Caco-2 (cell line): ENCODE results near the gene SNX27. TPM values are rescaled to one million over a fixed set of nuclear protein-coding genes. Genes with fewer than 3 reads are reported as not detected.

Experiments
- BruUV-seq: library from RNA; stranded (reverse); fragments of 400-500 nt; replicated peaks from 2 replicates; lab custom pipeline; 2021; lab: Mats Ljungman, UMichigan
- CTCF ChIA-PET: fragments of 300-600 bp; sonication (Branson Sonifier 250); formaldehyde crosslinking; loops from one replicate; lab custom pipeline; 2022; ENCODE audit warnings: antibody characterized with exemption; lab: Charles Lee
- POLR2A ChIA-PET: fragments of 300-600 bp; sonication (Branson Sonifier 250); formaldehyde crosslinking; loops from one replicate; lab custom pipeline; 2022; ENCODE audit warnings: antibody characterized with exemption; lab: Charles Lee
- DNase-seq, 2 experiments: peaks; one replicate each; pipeline versions ENCODE4 v3.0.0 to v3.0.0-alpha.2; 2020 to 2022
- H3K27me3 ChIP-seq: replicated peaks from 2 replicates; pipeline ENCODE4 v1.6.0; 2011; ENCODE audit warnings: low read length; ENCODE audit not compliant: control insufficient read depth, insufficient read depth
- H3K36me3 ChIP-seq: 2 replicates; pipeline ENCODE4 v1.5.1; 2011; ENCODE audit warnings: low read length; ENCODE audit not compliant: control insufficient read depth, insufficient read depth
- H3K4me1 ChIP-seq: fragments of 250-450 bp; sonication (Bioruptor Pico); 2 replicates; pipeline ENCODE4 v1.5.1; 2020; ENCODE audit warnings: mild to moderate bottlenecking
- H3K4me3 ChIP-seq: 2 replicates; pipeline ENCODE4 v1.5.1; 2011; ENCODE audit warnings: low read depth, mild to moderate bottlenecking, control low read depth, low read length
- H3K9me3 ChIP-seq: fragments of 250-450 bp; sonication (Bioruptor Pico); 2 replicates; pipeline ENCODE4 v1.5.1; 2020; ENCODE audit warnings: mild to moderate bottlenecking, moderate library complexity
- H3K27ac Mint-ChIP-seq: one replicate; pipeline ENCODE4 v1.8.0; 2022; ENCODE audit warnings: mixed read lengths; ENCODE audit not compliant: unreplicated experiment
- H3K27me3 Mint-ChIP-seq: one replicate; pipeline ENCODE4 v1.8.0; 2022; ENCODE audit warnings: mixed read lengths; ENCODE audit not compliant: insufficient read depth, unreplicated experiment
- H3K36me3 Mint-ChIP-seq: one replicate; pipeline ENCODE4 v1.8.0; 2022; ENCODE audit warnings: mild to moderate bottlenecking, mixed read lengths; ENCODE audit not compliant: insufficient read depth, unreplicated experiment
- H3K4me1 Mint-ChIP-seq: one replicate; pipeline ENCODE4 v1.8.0; 2022; ENCODE audit warnings: low read depth, mixed read lengths; ENCODE audit not compliant: unreplicated experiment
- H3K4me3 Mint-ChIP-seq: one replicate; pipeline ENCODE4 v1.8.0; 2022; ENCODE audit warnings: mild to moderate bottlenecking, moderate library complexity, mixed read lengths; ENCODE audit not compliant: unreplicated experiment
- H3K9me3 Mint-ChIP-seq: one replicate; pipeline ENCODE4 v1.8.0; 2022; ENCODE audit warnings: mixed read lengths; ENCODE audit not compliant: unreplicated experiment
- CTCF ChIP-seq, 2 experiments: fragments of 200-600 bp in 1 of 2; IDR thresholded peaks; 1 replicate in 1 of 2; 2 replicates in 1 of 2; pipeline versions ENCODE4 v1.5.1 to v1.8.0; 2011 to 2022; ENCODE audit warnings: antibody characterized with exemption in 1 of 2, control low read depth in 1 of 2, inconsistent platforms in 1 of 2, low read depth in 1 of 2, low read length in 1 of 2, mild to moderate bottlenecking in 1 of 2, moderate library complexity in 1 of 2; ENCODE audit not compliant: insufficient read depth in 1 of 2, severe bottlenecking in 1 of 2, unreplicated experiment in 1 of 2
- intact Hi-C: fragments of 100-400 bp; cut with micrococcal nuclease; formaldehyde crosslinking; loops from one replicate; pipeline ENCODE4 v1.10.0; 2022; ENCODE audit not compliant: unreplicated experiment
- total RNA-seq: library from RNA; stranded (reverse); gene quantifications from 2 replicates; pipeline ENCODE4 v1.2.3, GENCODE V29; 2022

SNX27 gene
- total RNA-seq, 1 experiment from 2014 or later: 47.2 TPM

GRCh38 chr1:151684128-151684527 lies 72.3 kb downstream of the SNX27 start:
- TF ChIP-seq CTCF (IDR thresholded peaks at IDR 0.05; ENCODE audit: insufficient read depth in 1 of 2, low read depth in 1 of 2, low read length in 1 of 2, severe bottlenecking in 1 of 2, unreplicated experiment in 1 of 2): no peak
- DNase-seq: no peak
- Mint-ChIP-seq H3K4me1 (no peaks in the 10 kb centered on the region), H3K4me3 (no peak overlapping the region), H3K27ac (no peak overlapping the region), H3K9me3 (no peaks in the 10 kb centered on the region), H3K27me3 (no peaks in the 10 kb centered on the region), H3K36me3 (peaks cover 28% of the 10 kb centered on the region)
- intact Hi-C loops: loop anchor here (10.0 kb wide), 1 partner anchor 239 kb away; no protein-coding TSS in a partner anchor
- H3K27me3 ChIP-seq: no peaks in the 10 kb centered on the region
- no peaks in the 10 kb centered on the region for H3K9me3 ChIP-seq
- BruUV-seq: no TSS peak
- H3K4me1 ChIP-seq: no peaks in the 10 kb centered on the region
- H3K36me3 ChIP-seq: no peaks in the 10 kb centered on the region
- CTCF ChIA-PET: interaction anchor here (0.6 kb wide), 1 partner anchor 118 kb away, joined by 3 read pairs; no protein-coding TSS in a partner anchor
- H3K4me3 ChIP-seq: no peak overlapping the region
- POLR2A ChIA-PET: no interaction called here

- no peaks in the 10 kb centered on the region for H3K27me3 ChIP-seq
- no peak for DNase-seq
- Mint-ChIP-seq H3K4me1 (no peaks in the 10 kb centered on the region), H3K27me3 (no peaks in the 10 kb centered on the region), H3K27ac (no peak overlapping the region), H3K36me3 (peaks cover 18% of the 10 kb centered on the region), H3K9me3 (no peaks in the 10 kb centered on the region), H3K4me3 (no peak overlapping the region)
- no peak for TF ChIP-seq CTCF (IDR thresholded peaks at IDR 0.05; ENCODE audit: insufficient read depth in 1 of 2, low read depth in 1 of 2, low read length in 1 of 2, severe bottlenecking in 1 of 2, unreplicated experiment in 1 of 2)
- no peaks in the 10 kb centered on the region for H3K4me1 ChIP-seq
- H3K9me3 ChIP-seq: no peaks in the 10 kb centered on the region
- intact Hi-C loops: loop anchor here (10.0 kb wide), 1 partner anchor 242 kb away; no protein-coding TSS in a partner anchor
- no peaks in the 10 kb centered on the region for H3K36me3 ChIP-seq
- H3K4me3 ChIP-seq: no peak overlapping the region
- no TSS peak for BruUV-seq
- ChIA-PET POLR2A (no interaction called here), CTCF (no interaction called here)
These were observed 74.7 kb downstream of the SNX27 start for GRCh38 chr1:151686561-151686960.

GRCh38 chr1:151689494-151689893 lies 77.6 kb downstream of the SNX27 start:
- H3K4me3 Mint-ChIP-seq: no peak overlapping the region
- Histone ChIP-seq H3K27me3 (no peaks in the 10 kb centered on the region), H3K9me3 (no peaks in the 10 kb centered on the region), H3K4me3 (no peak overlapping the region), H3K4me1 (no peaks in the 10 kb centered on the region), H3K36me3 (no peaks in the 10 kb centered on the region)
- H3K27me3 Mint-ChIP-seq: no peaks in the 10 kb centered on the region
- H3K4me1 Mint-ChIP-seq: no peaks in the 10 kb centered on the region
- DNase-seq: no peak
- no peak overlapping the region for H3K27ac Mint-ChIP-seq
- CTCF ChIA-PET: no interaction called here
- H3K9me3 Mint-ChIP-seq: no peaks in the 10 kb centered on the region
- peaks cover 22% of the 10 kb centered on the region for H3K36me3 Mint-ChIP-seq
- no TSS peak for BruUV-seq
- intact Hi-C loops: loop anchor here (10.0 kb wide), 1 partner anchor 245 kb away; no protein-coding TSS in a partner anchor
- TF ChIP-seq CTCF (IDR thresholded peaks at IDR 0.05; ENCODE audit: insufficient read depth in 1 of 2, low read depth in 1 of 2, low read length in 1 of 2, severe bottlenecking in 1 of 2, unreplicated experiment in 1 of 2): no peak
- POLR2A ChIA-PET: no interaction called here
